Fibroblast of villous mesenchyme (primary cell): ENCODE data around the gene ZNF70. TPM values are rescaled to one million over a fixed set of nuclear protein-coding genes. Genes with fewer than 3 reads are reported as not detected.

Source experiments
- DNase-seq: peaks from one replicate; pipeline ENCODE4 v3.0.0-alpha.2; 2010; ENCODE audit warnings: low read depth
- H3K4me3 ChIP-seq: 2 replicates; pipeline ENCODE4 v1.5.1; 2011; ENCODE audit warnings: low read depth, mild to moderate bottlenecking, low read length
- CTCF ChIP-seq: IDR thresholded peaks from 2 replicates; pipeline ENCODE4 v1.5.1; 2012; ENCODE audit warnings: low read depth, mild to moderate bottlenecking, low read length; ENCODE audit not compliant: insufficient read depth
- total RNA-seq: library from RNA; depleted of rRNA; stranded (reverse); fragments of >200 nt; gene quantifications from 2 replicates; pipeline ENCODE4 v1.2.3, GENCODE V29; 2012

Gene ZNF70
- total RNA-seq, 1 donor, result 7.8 TPM

GRCh38 chr22:23760056-23760455, 9.1 kb upstream of the ZNF70 start:
- DNase-seq, result no peak
- no peak for TF ChIP-seq CTCF
- H3K4me3 ChIP-seq, result no peak overlapping the region

GRCh38 chr22:23759566-23759965, 8.7 kb upstream of the ZNF70 start:
- DNase-seq, result no peak
- no peak overlapping the region for H3K4me3 ChIP-seq
- TF ChIP-seq CTCF, result no peak

GRCh38 chr22:23756891-23757290, 6.0 kb upstream of the ZNF70 start:
- DNase-seq, result no peak
- H3K4me3 ChIP-seq, result no peak overlapping the region
- TF ChIP-seq CTCF, result no peak

- no peak overlapping the region for H3K4me3 ChIP-seq
- no peak for TF ChIP-seq CTCF
- DNase-seq, result no peak
These were observed 4.8 kb upstream of the ZNF70 start for GRCh38 chr22:23755711-23756110.

- no peak overlapping the region for H3K4me3 ChIP-seq
- no peak for DNase-seq
- no peak for TF ChIP-seq CTCF
These were observed 4.2 kb upstream of the ZNF70 start for GRCh38 chr22:23754980-23755636.

GRCh38 chr22:23754220-23754919, 3.5 kb upstream of the ZNF70 start, which contains the start of gene VPREB3:
Gene VPREB3 (minus strand): TSS chr22:23754425. CDS start chr22:23754363, 62 bp downstream.
- no peak within 1 kb of the TSS for H3K4me3 ChIP-seq
- DNase-seq, result no peak
- no peak for TF ChIP-seq CTCF

- no peak for TF ChIP-seq CTCF
- no peak overlapping the region for H3K4me3 ChIP-seq
- DNase-seq, result no peak
These were observed 2.5 kb upstream of the ZNF70 start for GRCh38 chr22:23753385-23753784.
